Adrenal gland (tissue), 12 donors: Measurements from ENCODE around the gene CST6. TPM values are rescaled to one million over a fixed set of nuclear protein-coding genes. Genes with fewer than 3 reads are reported as not detected.
"Not testable (repeated sequence)": the region's sequence is repeated elsewhere in the genome, so short reads cannot be mapped to it uniquely, and the experiment has no call there.

ENCODE experiments used
- DNase-seq, 7 donors: peaks; one replicate each; pipeline ENCODE4 v3.0.0-alpha.2; 2019 to 2020
- H3K27ac ChIP-seq, 5 donors: fragments of 200-600 bp; sonication (generic) in 4 of 5; 1 replicate in 3 of 5; 2 replicates in 2 of 5; pipeline versions ENCODE4 v1.5.1 to v1.8.0; 2016 to 2020; ENCODE audit warnings: mild to moderate bottlenecking in 1 of 5
- H3K27me3 ChIP-seq: fragments of 200-600 bp; 2 replicates; pipeline ENCODE4 v1.8.0; 2021
- H3K36me3 ChIP-seq, 2 donors: fragments of 200-600 bp; replicated peaks in 1 of 2; 1 replicate in 1 of 2; 2 replicates in 1 of 2; pipeline versions ENCODE4 v1.5.1 to v1.8.0; 2018 to 2022
- H3K4me1 ChIP-seq, 2 donors: fragments of 200-600 bp; replicated peaks in 1 of 2; 1 replicate in 1 of 2; 2 replicates in 1 of 2; pipeline versions ENCODE4 v1.5.1 to v1.8.0; 2018 to 2021
- H3K4me3 ChIP-seq, 4 donors: fragments of 200-600 bp; sonication (generic) in 3 of 4; one replicate each; pipeline ENCODE4 v1.5.1; 2016 to 2018
- H3K9me3 ChIP-seq, 3 donors: fragments of 200-600 bp; sonication (generic) in 1 of 3; replicated peaks in 1 of 3; 1 replicate in 2 of 3; 2 replicates in 1 of 3; pipeline versions ENCODE4 v1.5.1 to v1.8.0; 2016 to 2021
- CTCF ChIP-seq, 6 experiments: fragments of 450-650 bp in 4 of 6; fragments of 200-600 bp in 2 of 6; sonication (generic) in 1 of 6; IDR thresholded peaks; 1 replicate in 5 of 6; 2 replicates in 1 of 6; pipeline versions ENCODE4 v1.5.1 to v1.8.0; 2016 to 2021; ENCODE audit warnings: antibody characterized with exemption in 6 of 6, mild to moderate bottlenecking in 2 of 6, moderate library complexity in 1 of 6
- POLR2A ChIP-seq, 2 donors: fragments of 450-650 bp; IDR thresholded peaks; one replicate each; pipeline ENCODE4 v1.6.1; 2017; ENCODE audit warnings: antibody characterized with exemption in 2 of 2, mild to moderate bottlenecking in 2 of 2, moderate library complexity in 1 of 2
- WGBS, 4 donors: extraction: QIAGEN DNeasy Blood & Tissue Kit in 2 of 4; methylation state at CpG; one replicate each; pipeline versions ENCODE4 v1.1.5 to v1.1.7; 2013 to 2017; 5-methylcytosine and 5-hydroxymethylcytosine counted together
- intact Hi-C, 2 donors: fragments of 100-400 bp; cut with DNase I; formaldehyde crosslinking; loops; one replicate each; pipeline versions ENCODE4 v1.14.1 to v1.15.0; 2022 to 2023
- polyA plus RNA-seq, 3 donors: library from polyadenylated mRNA; stranded (reverse); fragments of 200-250 nt in 2 of 3; fragments of 350-450 nt in 1 of 3; fragmentation: Illumina TruSeq in 1 of 3; extraction: RNeasy Lipid Tissue Mini Kit (QIAGEN cat#74804) in 1 of 3; gene quantifications; one replicate each; pipeline ENCODE4 v1.2.3, GENCODE V29; 2013 to 2014
- total RNA-seq, 9 donors: library from RNA; depleted of rRNA in 4 of 9; stranded (reverse); fragments of >200 nt in 4 of 9; fragments of 120-200 nt in 1 of 9; fragmentation: NEBNext Ultra II Directional in 1 of 9; extraction: Animal tissue kit (Norgen Biotek cat#: 25700) in 1 of 9; gene quantifications; one replicate each; pipeline versions ENCODE4 v1.1.0 to v1.2.4, GENCODE V29; 2013 to 2023
- donor health status: healthy with polysubstance abuse.
- donor health status: Bipolar disorder and iron deficiency.
- donor health status: DM: yes; HTN: yes; CAD: no.
- donor health status: DM: no; HTN: no; CAD: no.
- donor health status: DM: no; HTN: no; CAD: no.
- donor health status: DM: yes; HTN: yes; CAD: no.

Gene CST6
- total and polyA plus RNA-seq, 12 donors: 0.24 to 0.55 TPM; not detected in 10

GRCh38 chr11:66006891-66007176, 5.0 kb upstream of the CST6 start:
- H3K27ac ChIP-seq: peak overlapping the region in 4 of 5 donors; percentile 7 to 91 (median 61)
- peaks cover 6% of the 10 kb centered on the region for H3K27me3 ChIP-seq
- H3K9me3 ChIP-seq: no peaks in the 10 kb centered on the region
- TF ChIP-seq CTCF (IDR thresholded peaks at IDR 0.05) (no peak), POLR2A (IDR thresholded peaks at IDR 0.05) (peak in 1 of 2 donors; percentile 13)
- peaks cover 5 to 25% of the 10 kb centered on the region in 2 donors for H3K4me1 ChIP-seq
- intact Hi-C loops: no loop called here
- peak in 5 of 7 donors; percentile 56 to 69 (median 64) for DNase-seq
- H3K4me3 ChIP-seq: no peak overlapping the region
- peaks cover 0 to 15% of the 10 kb centered on the region in 2 donors for H3K36me3 ChIP-seq
- 47 to 55% (median 52%) methylated on average over 4 of the region's 4 CpGs; no CpG with 5 or more reads in 1 of the 4 donors for WGBS, 4 donors

GRCh38 chr11:66007201-66007634, 4.6 kb upstream of the CST6 start:
- 31 to 47% (median 40%) methylated on average over 2 to 5 of the region's 5 CpGs for WGBS, 4 donors
- H3K27ac ChIP-seq: peak overlapping the region in 4 of 5 donors; percentile 7 to 91 (median 61)
- intact Hi-C loops: no loop called here

GRCh38 chr11:66008095-66008467, 3.7 kb upstream of the CST6 start:
- WGBS, 4 donors: 79 to 83% (median 82%) methylated on average over 2 of the region's 2 CpGs
- peaks cover 0 to 15% of the 10 kb centered on the region in 2 donors for H3K36me3 ChIP-seq
- no peak overlapping the region for H3K27ac ChIP-seq
- H3K27me3 ChIP-seq: peaks cover 11% of the 10 kb centered on the region
- no peak overlapping the region for H3K4me3 ChIP-seq
- no peak for TF ChIP-seq POLR2A (IDR thresholded peaks at IDR 0.05)
- no peak for TF ChIP-seq CTCF (IDR thresholded peaks at IDR 0.05)
- intact Hi-C loops: no loop called here
- no peaks in the 10 kb centered on the region for H3K9me3 ChIP-seq
- peaks cover 3 to 26% of the 10 kb centered on the region in 2 donors for H3K4me1 ChIP-seq
- DNase-seq: no peak

More at GRCh38 chr11:66007201-66007634, 4.6 kb upstream of the CST6 start:
- peak; percentile 68 to 93 (median 91) for DNase-seq
- TF ChIP-seq POLR2A (IDR thresholded peaks at IDR 0.05) (peak in 1 of 2 donors; percentile 30), CTCF (IDR thresholded peaks at IDR 0.05) (no peak)
- peaks cover 5 to 29% of the 10 kb centered on the region in 2 donors for H3K4me1 ChIP-seq
- peaks cover 0 to 15% of the 10 kb centered on the region in 2 donors for H3K36me3 ChIP-seq
- H3K9me3 ChIP-seq: no peaks in the 10 kb centered on the region
- peaks cover 10% of the 10 kb centered on the region for H3K27me3 ChIP-seq
- H3K4me3 ChIP-seq: no peak overlapping the region

- peaks cover 0 to 15% of the 10 kb centered on the region in 2 donors for H3K36me3 ChIP-seq
- intact Hi-C loops: no loop called here
- no peak for TF ChIP-seq POLR2A (IDR thresholded peaks at IDR 0.05)
- TF ChIP-seq CTCF (IDR thresholded peaks at IDR 0.05): no peak
- H3K4me1 ChIP-seq: peaks cover 0 to 21% of the 10 kb centered on the region in 2 donors
- H3K27me3 ChIP-seq: peaks cover 11% of the 10 kb centered on the region
- no peak overlapping the region for H3K4me3 ChIP-seq
- 63 to 88% (median 66%) methylated on average over 4 to 10 of the region's 10 CpGs for WGBS, 4 donors
- H3K27ac ChIP-seq: no peak overlapping the region
- H3K9me3 ChIP-seq: no peaks in the 10 kb centered on the region
- no peak for DNase-seq
These were observed 3.2 kb upstream of the CST6 start for GRCh38 chr11:66008468-66009101.

GRCh38 chr11:66010036-66010435, 1.8 kb upstream of the CST6 start:
- 66 to 89% (median 75%) methylated on average over 4 of the region's 4 CpGs for WGBS, 4 donors
- H3K27ac ChIP-seq, H3K36me3 ChIP-seq, intact Hi-C loops, H3K4me3 ChIP-seq, DNase-seq, H3K9me3 ChIP-seq: not testable (repeated sequence)
- Histone ChIP-seq H3K4me1 (peaks cover 0 to 20% of the 10 kb centered on the region in 2 donors), H3K27me3 (peaks cover 11% of the 10 kb centered on the region)
